ENCODE results near the gene MAGEA11.

DNA sequence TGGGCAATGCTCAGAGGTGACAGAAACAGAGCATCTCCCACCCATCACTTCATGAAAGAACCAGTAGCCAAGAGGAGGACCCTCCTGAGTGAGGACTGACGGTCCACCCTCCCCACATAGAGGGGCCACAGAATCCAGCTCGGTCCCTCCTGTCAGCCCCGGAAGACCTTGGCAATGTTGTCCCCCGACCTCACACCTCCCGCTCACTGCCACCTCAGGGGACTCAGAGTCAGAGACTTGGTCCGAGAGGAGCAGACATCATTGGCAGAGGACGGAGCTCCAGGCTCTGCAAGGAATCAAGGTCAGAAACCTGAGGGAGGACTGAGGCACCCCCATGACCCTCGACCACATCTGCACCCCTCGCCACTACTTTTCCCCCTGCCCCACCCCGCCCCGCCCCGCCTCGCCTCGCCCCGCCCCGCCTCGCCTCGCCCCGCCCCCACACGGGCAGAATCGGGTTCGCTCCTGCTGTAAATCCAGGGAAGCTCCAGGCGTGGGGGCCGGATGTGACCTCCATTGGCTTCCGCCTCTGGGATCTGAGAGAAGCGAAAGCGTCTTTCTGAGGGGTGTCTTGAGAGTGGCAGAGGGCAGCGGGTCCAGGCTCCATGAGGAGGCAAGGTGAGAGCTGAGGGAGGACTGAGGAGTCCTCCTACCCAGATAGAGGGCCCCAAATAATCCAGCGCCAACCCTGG, at the start of gene MAGEA11:
- TF ChIP-seq ZNF138 (tag by site-specific recombination; IDR thresholded peaks at IDR 0.05; ENCODE audit: borderline replicate concordance) (no peak), ZNF830 (tag by site-specific recombination; IDR thresholded peaks at IDR 0.05; ENCODE audit: low read depth) (no peak), YY1 (tag by site-specific recombination; IDR thresholded peaks at IDR 0.05) (no peak), ZNF239 (tag by site-specific recombination; IDR thresholded peaks at IDR 0.05) (no peak), HOXA7 (CRISPR knock-in tag; IDR thresholded peaks at IDR 0.05; ENCODE audit: borderline replicate concordance) (no peak)
- TF ChIP-seq, protein P1, sequence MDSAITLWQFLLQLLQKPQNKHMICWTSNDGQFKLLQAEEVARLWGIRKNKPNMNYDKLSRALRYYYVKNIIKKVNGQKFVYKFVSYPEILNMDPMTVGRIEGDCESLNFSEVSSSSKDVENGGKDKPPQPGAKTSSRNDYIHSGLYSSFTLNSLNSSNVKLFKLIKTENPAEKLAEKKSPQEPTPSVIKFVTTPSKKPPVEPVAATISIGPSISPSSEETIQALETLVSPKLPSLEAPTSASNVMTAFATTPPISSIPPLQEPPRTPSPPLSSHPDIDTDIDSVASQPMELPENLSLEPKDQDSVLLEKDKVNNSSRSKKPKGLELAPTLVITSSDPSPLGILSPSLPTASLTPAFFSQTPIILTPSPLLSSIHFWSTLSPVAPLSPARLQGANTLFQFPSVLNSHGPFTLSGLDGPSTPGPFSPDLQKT (IDR thresholded peaks at IDR 0.05; ENCODE audit: borderline replicate concordance, low read depth, low read length) = no peak
